ENCODE measurements around the gene DNAH6.

DNA sequence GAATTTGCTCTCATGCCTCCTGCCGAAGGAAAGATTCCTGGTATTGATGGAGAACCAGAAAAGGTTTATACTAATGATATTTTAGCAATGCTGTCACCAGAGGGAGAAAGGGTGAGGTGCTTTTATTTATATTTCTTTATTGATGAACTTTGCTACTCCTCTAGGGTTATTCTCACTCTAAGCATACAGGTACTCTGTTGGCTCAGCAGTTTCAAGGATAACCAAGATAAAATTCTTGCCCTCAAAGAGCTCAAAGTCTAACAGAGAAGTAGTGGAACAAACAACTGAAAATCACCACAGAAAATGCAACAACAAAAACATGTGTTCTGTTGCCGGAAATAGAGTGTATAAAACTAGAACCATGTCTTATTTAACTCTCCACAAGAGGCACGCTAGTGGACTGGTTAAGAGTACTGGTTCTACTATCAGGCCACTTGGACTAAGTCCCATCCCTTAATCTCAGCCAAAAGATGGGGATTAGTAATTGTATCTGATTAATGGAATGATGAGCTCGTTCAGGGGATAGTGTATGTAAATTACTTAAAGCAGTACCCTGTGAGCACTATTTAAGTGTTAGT lies 103.6 kb downstream of the DNAH6 start:
- TF ChIP-seq, protein P1, sequence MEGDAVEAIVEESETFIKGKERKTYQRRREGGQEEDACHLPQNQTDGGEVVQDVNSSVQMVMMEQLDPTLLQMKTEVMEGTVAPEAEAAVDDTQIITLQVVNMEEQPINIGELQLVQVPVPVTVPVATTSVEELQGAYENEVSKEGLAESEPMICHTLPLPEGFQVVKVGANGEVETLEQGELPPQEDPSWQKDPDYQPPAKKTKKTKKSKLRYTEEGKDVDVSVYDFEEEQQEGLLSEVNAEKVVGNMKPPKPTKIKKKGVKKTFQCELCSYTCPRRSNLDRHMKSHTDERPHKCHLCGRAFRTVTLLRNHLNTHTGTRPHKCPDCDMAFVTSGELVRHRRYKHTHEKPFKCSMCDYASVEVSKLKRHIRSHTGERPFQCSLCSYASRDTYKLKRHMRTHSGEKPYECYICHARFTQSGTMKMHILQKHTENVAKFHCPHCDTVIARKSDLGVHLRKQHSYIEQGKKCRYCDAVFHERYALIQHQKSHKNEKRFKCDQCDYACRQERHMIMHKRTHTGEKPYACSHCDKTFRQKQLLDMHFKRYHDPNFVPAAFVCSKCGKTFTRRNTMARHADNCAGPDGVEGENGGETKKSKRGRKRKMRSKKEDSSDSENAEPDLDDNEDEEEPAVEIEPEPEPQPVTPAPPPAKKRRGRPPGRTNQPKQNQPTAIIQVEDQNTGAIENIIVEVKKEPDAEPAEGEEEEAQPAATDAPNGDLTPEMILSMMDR (IDR thresholded peaks at IDR 0.05) = no peak
- TF ChIP-seq POLR2A (IDR thresholded peaks at IDR 0.05) = no peak

Data from esophagus squamous epithelium (tissue), 4 donors.